ENCODE data around the gene MOBP.
"Not testable (repeated sequence)": the region's sequence is repeated elsewhere in the genome, so short reads cannot be mapped to it uniquely, and the experiment has no call there.

- not testable (repeated sequence) for TF ChIP-seq POLR2AphosphoS5 (IDR thresholded peaks at IDR 0.05; ENCODE audit: borderline replicate concordance, low read depth, low read length); EZH2 (IDR thresholded peaks at IDR 0.05); FOXP2 (optimal IDR thresholded peaks at IDR 0.05; ENCODE audit: control extremely low read depth, extremely low read length, insufficient read depth)
Observed at GRCh38 chr3:39418556-39419225, 48.8 kb upstream of the MOBP start.

All from SK-N-MC (cell line).